Stimulated activated memory B cell treated with anti-CD40 and anti-IgM and Interleukin-4, amounts not matched to agents 10 μg/mL and 1 μg/mL and 100 μg/mL, for 72 hours (primary cell): ENCODE results near the gene RBP3.
"Not testable (repeated sequence)": the region's sequence is repeated elsewhere in the genome, so short reads cannot be mapped to it uniquely, and the experiment has no call there.

Experiments used
- ATAC-seq: fragments of 150-1000 bp; cut with Tn5 transposase; 2 replicates; pipeline ENCODE4 v1.10.0; 2021
- H3K27ac Mint-ChIP-seq: one replicate; pipeline ENCODE4 v1.8.0; 2022; ENCODE audit warnings: mild to moderate bottlenecking, mixed read lengths
- H3K27me3 Mint-ChIP-seq: one replicate; pipeline ENCODE4 v1.8.0; 2022; ENCODE audit warnings: mixed read lengths
- H3K36me3 Mint-ChIP-seq: one replicate; pipeline ENCODE4 v1.8.0; 2022; ENCODE audit warnings: mixed read lengths
- H3K4me1 Mint-ChIP-seq: one replicate; pipeline ENCODE4 v1.8.0; 2022; ENCODE audit warnings: mixed read lengths
- H3K4me3 Mint-ChIP-seq: one replicate; pipeline ENCODE4 v1.8.0; 2022; ENCODE audit warnings: mild to moderate bottlenecking, moderate library complexity, mixed read lengths
- H3K9me3 Mint-ChIP-seq: one replicate; pipeline ENCODE4 v1.8.0; 2022; ENCODE audit warnings: mixed read lengths

Gene RBP3

DNA sequence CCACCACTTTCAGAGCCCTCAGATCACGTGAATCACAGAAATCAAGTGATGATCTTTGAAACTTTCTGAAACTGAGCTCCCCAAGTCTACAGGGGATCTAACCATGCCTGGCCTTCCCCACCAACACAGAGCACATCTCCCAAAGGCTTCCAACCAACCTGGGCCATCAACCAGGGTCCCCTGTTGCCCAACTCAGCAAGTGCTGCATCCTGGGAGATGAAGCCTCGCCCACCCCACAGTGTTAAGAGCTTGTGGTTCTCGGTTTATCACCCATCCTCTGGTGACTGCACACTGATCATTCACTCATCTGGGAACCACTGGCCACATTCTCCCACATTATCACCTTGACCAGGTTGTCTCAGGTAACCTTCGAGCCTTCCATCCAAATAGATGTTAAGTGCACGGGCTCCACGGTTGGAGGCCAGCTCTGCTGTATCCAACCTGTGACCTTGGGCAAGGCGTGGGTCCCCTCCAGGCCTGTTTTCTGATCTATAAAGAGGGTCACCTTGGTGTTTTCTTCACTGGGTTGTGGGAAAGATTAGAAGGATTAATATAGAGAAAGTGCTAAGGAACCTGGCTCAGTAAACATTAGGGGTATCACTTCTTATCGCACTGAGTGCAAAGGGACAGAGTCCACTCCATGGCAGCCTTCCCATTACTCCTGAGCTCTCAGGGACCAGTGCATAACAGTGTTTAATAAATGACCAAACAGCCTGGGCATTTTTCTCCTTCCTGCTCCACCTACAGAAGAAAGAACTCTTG is 32.4 kb downstream of the RBP3 start:
- peaks cover 23% of the 10 kb centered on the region for H3K4me1 Mint-ChIP-seq

DNA sequence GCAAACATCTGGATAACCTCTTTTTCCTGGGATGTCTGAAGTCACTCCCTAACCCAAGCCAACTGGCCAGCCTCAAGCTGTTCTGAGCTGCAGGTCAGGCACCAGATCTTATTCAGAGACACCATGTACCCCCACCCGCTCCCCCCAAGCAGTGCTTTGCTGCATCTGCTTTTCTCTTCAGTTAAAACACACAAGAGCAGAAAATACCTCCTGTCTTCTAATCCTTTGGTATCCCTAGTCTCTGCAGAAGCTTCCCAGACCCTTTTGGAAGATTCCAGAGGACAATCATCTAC is 32.9 kb downstream of the RBP3 start:
- no peak overlapping the region for H3K4me3 Mint-ChIP-seq
- no peaks in the 10 kb centered on the region for H3K9me3 Mint-ChIP-seq
- peaks cover 23% of the 10 kb centered on the region for H3K4me1 Mint-ChIP-seq
- no peaks in the 10 kb centered on the region for H3K36me3 Mint-ChIP-seq
- H3K27me3 Mint-ChIP-seq, result peaks cover 86% of the 10 kb centered on the region
- H3K27ac Mint-ChIP-seq, result no peak overlapping the region
- no peak for ATAC-seq

More for the DNA sequence above, 32.4 kb downstream of the RBP3 start:
- Mint-ChIP-seq H3K36me3 (no peaks in the 10 kb centered on the region), H3K27ac (no peak overlapping the region), H3K4me3 (no peak overlapping the region), H3K27me3 (peaks cover 86% of the 10 kb centered on the region), H3K9me3 (no peaks in the 10 kb centered on the region)
- ATAC-seq, result no peak

DNA sequence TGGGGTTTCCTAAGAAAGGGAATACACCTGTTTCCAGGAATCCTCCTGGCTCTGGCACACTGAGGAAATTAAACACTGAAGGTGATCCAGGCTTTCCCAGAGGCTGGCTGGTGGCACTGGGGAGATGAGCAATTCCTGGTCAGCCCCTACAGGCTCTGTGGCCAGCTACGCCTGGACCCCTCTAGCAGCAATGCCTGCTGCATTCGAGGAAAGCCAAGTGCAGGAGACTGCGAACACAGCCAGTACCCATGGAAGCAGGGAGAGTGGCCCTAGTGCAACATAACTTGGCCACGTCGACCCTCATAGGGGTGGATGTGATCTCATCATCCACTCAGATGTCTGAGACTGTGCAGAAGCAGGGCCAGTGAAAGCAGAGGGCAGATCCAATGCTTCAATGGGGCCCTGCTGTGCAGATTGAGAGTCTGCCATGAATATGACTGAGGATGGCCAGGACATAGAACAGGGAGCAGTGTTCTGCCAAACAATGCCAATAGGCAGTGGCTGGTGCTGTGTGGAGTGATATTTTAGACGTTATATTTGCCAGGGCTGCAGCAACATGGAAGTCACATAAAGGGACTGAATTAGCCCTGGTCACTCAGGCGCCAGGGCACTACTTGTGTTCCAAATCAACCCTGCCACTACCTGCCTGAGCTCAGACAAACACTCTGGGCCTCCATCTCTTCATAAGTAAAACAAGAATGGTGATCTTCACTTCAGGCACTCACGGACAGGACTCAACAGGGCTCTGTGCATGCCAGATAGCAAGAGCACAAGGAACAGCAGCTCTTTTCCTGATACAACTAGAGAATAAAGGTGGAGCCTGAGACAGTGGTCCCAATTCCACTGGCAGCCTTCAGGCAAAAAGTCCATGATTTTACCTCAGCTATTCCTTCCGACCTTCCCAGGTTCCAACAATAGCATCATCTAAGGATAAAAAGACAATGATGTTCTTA is 33.5 kb downstream of the RBP3 start:
- Mint-ChIP-seq H3K27me3 (peaks cover 85% of the 10 kb centered on the region), H3K9me3 (no peaks in the 10 kb centered on the region), H3K4me1 (peaks cover 23% of the 10 kb centered on the region), H3K36me3 (no peaks in the 10 kb centered on the region), H3K4me3 (no peak overlapping the region), H3K27ac (no peak overlapping the region)
- ATAC-seq, result no peak

DNA sequence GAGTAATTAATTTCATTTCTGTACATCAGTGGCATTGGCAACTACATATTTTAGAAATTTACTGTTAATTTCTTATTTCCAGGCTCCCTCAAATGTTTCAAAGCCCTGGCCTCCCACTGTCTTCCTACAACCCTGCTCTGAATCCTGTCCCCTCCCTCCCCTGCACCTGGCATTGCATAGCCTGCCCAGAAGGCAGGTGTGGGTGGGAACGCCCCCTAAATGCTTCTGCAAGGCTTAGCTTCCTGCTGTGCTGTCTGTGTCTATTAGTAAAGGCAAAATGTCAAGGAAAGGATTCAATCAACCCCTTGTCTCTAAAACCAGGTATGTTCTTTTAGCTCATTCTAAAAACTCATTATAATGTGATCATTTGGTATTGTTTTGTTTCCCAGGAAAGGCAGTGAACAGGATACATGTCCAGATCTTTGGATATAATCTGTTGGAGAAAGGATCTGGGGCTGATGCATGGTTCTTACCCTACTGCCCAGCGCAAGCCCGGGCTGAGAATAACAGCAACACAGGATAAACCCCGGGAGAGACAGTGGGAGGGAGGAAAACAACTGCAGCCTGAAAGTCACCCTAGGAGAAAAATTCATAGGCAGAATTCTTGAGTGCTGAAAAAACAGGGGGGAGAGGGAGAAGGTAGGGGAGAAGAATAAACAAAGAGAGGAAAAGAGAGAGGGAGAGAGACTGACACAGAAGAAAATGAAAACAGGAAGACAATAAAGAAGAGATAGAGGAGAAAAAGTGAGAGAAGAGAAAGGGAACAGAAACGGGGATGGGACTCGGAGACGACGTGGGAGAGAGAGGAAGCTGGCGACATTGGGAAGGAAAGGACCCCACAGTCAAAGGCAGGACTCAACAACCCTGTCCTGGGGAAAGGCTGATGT is 35.3 kb downstream of the RBP3 start:
- H3K4me1 Mint-ChIP-seq, result peaks cover 17% of the 10 kb centered on the region
- H3K9me3 Mint-ChIP-seq, result peaks cover 13% of the 10 kb centered on the region
- no peak overlapping the region for H3K27ac Mint-ChIP-seq
- H3K27me3 Mint-ChIP-seq, result peaks cover 77% of the 10 kb centered on the region
- no peak for ATAC-seq
- peak overlapping the region; percentile 67 for H3K4me3 Mint-ChIP-seq
- H3K36me3 Mint-ChIP-seq, result no peaks in the 10 kb centered on the region

DNA sequence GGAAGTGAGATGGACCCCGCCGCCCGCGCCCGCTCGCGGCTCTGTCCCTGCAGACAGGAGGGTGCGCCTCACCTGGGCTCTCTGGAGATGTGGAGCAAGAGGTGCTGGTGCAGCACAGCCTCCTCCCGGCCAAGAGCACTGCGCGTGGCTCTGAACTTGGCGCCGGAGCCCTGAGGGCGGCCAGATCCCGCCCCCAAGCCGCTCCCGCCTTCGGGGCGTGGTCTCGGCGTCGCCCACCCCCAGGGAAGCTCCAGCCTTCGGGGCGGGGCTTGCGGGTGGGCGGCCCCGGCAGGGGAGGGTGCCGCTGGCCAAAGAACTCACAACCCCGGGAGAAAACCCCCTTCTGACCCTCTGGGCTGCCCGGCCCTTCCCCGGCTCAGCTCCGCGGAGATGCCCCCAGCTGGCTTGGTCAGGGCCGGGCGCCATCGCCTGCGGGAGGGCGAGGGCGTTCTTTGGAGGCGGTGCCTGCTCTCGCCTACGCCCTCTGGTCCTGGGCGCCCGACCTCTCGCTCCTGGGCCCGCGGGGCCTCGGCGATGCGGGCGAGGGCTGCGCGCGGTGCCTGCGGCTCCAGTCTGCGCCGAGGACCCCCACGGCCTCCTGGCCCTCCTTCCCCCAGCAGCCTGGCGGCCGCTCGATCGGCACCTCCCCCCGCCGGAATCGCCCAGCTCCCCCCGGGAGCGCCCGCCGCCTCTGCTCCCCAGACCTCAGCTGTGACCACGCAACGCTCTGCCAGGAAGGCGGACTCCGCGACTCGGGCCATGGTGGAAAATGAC is 36.2 kb downstream of the RBP3 start, which contains the start of gene ZNF488:
Gene ZNF488 (minus strand): TSS at position 146 of the 774 bp plus-strand sequence. CDS start 15,464 bp downstream, outside the sequence.
- no peak within 1 kb of the TSS for H3K27ac Mint-ChIP-seq
- peak within 1 kb of the TSS; percentile 67 for H3K4me3 Mint-ChIP-seq
- H3K27me3 Mint-ChIP-seq, result peaks cover 70% of the 10 kb centered on the region
- peaks cover 17% of the 10 kb centered on the region for H3K4me1 Mint-ChIP-seq
- H3K36me3 Mint-ChIP-seq, result no peaks in the 10 kb centered on the region
- peak; percentile 89 for ATAC-seq
- peaks cover 19% of the 10 kb centered on the region for H3K9me3 Mint-ChIP-seq

DNA sequence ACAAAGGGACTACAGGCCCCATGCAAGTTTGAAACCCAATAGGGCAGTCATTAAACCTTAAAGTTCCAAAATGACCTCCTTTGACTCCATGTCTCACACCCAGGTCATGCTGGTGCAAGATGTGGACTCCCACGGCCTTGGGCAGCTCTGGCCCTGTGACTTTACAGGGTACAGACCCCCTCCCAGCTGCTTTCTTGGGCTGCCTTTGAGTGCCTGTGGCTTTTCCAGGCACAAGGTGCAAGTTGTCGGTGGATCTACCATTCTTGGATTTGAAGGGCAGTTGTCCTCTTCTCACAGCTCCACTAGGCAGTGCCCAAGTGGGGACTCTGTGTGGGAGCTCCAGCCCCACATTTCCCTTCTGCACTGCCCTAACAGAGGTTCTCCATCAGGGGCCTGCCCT is 37.9 kb downstream of the RBP3 start:
- H3K36me3 Mint-ChIP-seq, H3K4me3 Mint-ChIP-seq, H3K27ac Mint-ChIP-seq, ATAC-seq: not testable (repeated sequence)
- Mint-ChIP-seq H3K27me3 (peaks cover 52% of the 10 kb centered on the region), H3K4me1 (peaks cover 17% of the 10 kb centered on the region), H3K9me3 (peaks cover 22% of the 10 kb centered on the region)

DNA sequence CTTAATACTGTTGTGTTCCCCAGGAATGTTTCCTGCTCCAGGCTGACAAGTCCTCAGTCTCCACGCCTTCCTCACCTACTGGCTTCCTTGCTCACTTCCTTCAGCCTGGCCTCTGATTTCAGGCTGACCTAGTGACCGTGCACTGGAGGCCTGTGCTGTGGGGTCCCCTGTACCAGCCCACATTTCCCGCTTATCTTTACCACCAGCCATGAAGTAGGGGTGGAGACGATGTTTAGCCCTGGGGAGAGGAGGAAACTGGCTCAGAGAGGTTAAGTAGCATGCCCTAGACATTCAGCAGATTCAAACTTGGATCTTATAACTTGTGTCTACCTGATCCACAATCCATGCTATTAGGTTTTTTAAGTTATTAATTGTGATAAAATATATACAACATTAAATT is 40.7 kb downstream of the RBP3 start:
- no peaks in the 10 kb centered on the region for H3K36me3 Mint-ChIP-seq
- peaks cover 54% of the 10 kb centered on the region for H3K27me3 Mint-ChIP-seq
- no peak overlapping the region for H3K4me3 Mint-ChIP-seq
- H3K27ac Mint-ChIP-seq, result no peak overlapping the region
- peaks cover 22% of the 10 kb centered on the region for H3K9me3 Mint-ChIP-seq
- peaks cover 9% of the 10 kb centered on the region for H3K4me1 Mint-ChIP-seq
- no peak for ATAC-seq

DNA sequence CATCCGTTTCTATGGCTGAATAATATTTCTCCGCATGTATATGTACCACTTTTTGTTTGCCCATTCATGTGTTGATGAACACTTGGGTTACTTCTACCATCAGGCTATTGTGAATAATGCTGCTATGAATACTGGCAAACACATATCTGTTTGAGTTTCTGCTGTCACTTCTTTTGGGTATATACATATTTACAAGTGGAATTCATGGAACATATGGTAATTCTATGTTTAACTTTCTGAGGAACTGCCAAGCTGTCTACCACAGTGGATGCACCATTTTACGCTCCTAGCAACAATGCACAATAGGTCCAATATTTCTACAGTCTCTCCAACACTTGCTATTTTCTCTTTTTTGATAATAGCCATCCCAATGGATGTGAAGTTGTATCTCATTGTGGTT is 41.5 kb downstream of the RBP3 start:
- Mint-ChIP-seq H3K36me3 (no peaks in the 10 kb centered on the region), H3K9me3 (peaks cover 22% of the 10 kb centered on the region), H3K4me3 (no peak overlapping the region), H3K27ac (no peak overlapping the region), H3K4me1 (peaks cover 5% of the 10 kb centered on the region), H3K27me3 (peaks cover 56% of the 10 kb centered on the region)
- ATAC-seq, result no peak

DNA sequence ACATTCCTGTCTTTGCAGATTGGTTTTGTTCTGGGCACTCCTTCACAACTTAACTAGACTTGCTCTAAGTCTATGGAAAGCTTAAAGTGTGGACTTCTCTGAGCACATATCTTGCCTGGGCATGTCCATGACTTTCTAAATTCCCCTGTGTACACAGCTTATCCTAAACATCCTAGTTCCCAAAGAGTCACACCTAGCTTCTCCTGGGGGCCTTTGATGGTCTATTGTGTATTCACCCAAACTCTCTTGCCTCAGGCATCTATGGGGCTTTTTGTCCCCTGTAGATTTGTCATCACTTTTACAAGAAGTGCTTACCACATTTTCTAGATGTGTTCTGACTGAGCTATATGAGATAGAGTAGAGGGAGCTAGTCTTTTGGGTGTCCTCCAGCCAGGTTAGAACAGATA is 48.2 kb downstream of the RBP3 start:
- Mint-ChIP-seq H3K36me3 (no peaks in the 10 kb centered on the region), H3K4me1 (no peaks in the 10 kb centered on the region), H3K27me3 (peaks cover 69% of the 10 kb centered on the region), H3K4me3 (no peak overlapping the region), H3K27ac (no peak overlapping the region), H3K9me3 (no peaks in the 10 kb centered on the region)
- no peak for ATAC-seq

DNA sequence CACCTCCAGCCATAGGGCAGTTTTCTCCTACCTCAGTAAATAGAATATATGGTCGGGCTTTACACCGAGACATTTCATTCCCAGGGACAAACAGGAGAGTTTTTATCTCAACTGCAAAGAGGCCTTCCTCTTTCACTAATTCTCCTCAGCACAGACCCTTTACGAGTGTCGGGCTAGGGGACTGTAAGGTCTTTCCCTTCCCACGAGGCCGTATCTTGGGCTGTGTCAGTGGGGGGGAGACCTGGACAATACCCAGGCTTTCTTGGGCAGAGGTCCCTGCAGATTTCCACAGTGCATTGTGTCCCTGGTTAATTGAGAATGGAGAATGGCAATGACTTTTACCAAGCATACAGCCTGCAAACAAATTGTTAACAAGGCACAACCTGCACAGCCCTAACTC is 49.1 kb downstream of the RBP3 start:
- no peak for ATAC-seq
- Mint-ChIP-seq H3K27ac (no peak overlapping the region), H3K4me1 (no peaks in the 10 kb centered on the region), H3K9me3 (no peaks in the 10 kb centered on the region), H3K36me3 (no peaks in the 10 kb centered on the region), H3K27me3 (peaks cover 72% of the 10 kb centered on the region), H3K4me3 (no peak overlapping the region)

DNA sequence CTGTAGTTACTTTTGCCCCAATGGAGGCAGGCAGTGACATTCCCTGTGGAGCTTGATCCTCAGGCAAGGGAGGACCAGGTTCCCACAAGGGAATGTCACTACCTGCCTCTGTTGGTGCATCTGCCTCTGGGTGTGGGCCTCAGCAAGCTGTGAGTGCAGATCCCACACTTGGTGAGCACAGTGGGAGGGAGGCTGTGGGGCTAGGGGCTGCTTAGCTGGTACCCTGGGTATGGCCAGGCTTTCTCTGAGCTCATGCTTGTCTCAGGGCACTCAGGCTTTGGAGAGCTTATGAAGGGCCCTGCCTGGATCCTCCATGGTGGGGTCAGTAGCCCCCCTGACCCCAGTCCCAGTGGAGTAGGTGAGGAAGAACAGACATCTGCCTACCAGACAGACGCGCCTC is 52.1 kb downstream of the RBP3 start:
- no peak overlapping the region for H3K4me3 Mint-ChIP-seq
- ATAC-seq, result no peak
- no peaks in the 10 kb centered on the region for H3K36me3 Mint-ChIP-seq
- H3K27me3 Mint-ChIP-seq, result peaks cover 61% of the 10 kb centered on the region
- H3K4me1 Mint-ChIP-seq, result no peaks in the 10 kb centered on the region
- no peak overlapping the region for H3K27ac Mint-ChIP-seq
- no peaks in the 10 kb centered on the region for H3K9me3 Mint-ChIP-seq

DNA sequence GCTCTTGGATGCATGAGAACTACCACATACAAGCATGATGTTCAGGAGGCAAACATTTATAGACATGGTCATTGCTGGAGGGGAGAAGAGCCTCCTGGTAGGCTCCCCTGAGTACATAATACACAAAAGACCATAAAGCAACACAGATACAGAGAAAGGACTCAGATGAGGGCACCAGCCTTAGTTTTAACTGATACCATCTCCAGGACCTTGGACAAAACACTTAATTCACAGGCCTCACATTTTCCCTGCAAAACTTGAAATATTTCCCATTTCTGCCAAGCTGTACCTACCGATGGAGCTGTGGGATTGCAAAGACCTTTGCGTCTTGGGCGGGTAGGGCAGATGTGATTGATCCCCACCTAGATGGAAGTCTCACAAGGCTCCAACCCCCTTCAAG is 52.6 kb downstream of the RBP3 start:
- Mint-ChIP-seq H3K27me3 (peaks cover 55% of the 10 kb centered on the region), H3K27ac (no peak overlapping the region), H3K4me1 (no peaks in the 10 kb centered on the region), H3K4me3 (no peak overlapping the region), H3K36me3 (no peaks in the 10 kb centered on the region), H3K9me3 (no peaks in the 10 kb centered on the region)
- ATAC-seq, result no peak

DNA sequence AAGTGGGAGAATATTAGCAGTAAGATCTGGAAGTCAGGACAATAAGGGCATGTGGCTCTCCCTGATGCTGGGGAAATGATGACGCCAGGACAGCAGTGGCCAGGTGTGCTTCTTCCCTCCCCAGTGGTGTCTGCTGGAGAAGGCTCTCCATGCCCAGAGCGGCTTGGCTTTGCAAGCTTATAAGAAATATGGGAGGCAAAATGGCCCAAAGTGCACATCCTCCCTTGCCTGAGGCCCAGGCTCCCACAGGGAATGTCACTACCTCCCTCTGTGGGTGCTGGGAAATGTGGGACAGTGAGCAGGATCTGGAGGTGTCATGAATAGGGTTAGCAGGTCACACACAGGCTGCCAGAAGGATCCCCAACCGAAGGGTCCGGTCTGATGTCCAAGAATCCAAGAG is 53.0 kb downstream of the RBP3 start:
- ATAC-seq, result no peak
- H3K27ac Mint-ChIP-seq, result no peak overlapping the region
- H3K9me3 Mint-ChIP-seq, result no peaks in the 10 kb centered on the region
- no peaks in the 10 kb centered on the region for H3K36me3 Mint-ChIP-seq
- H3K4me1 Mint-ChIP-seq, result no peaks in the 10 kb centered on the region
- peaks cover 51% of the 10 kb centered on the region for H3K27me3 Mint-ChIP-seq
- no peak overlapping the region for H3K4me3 Mint-ChIP-seq

DNA sequence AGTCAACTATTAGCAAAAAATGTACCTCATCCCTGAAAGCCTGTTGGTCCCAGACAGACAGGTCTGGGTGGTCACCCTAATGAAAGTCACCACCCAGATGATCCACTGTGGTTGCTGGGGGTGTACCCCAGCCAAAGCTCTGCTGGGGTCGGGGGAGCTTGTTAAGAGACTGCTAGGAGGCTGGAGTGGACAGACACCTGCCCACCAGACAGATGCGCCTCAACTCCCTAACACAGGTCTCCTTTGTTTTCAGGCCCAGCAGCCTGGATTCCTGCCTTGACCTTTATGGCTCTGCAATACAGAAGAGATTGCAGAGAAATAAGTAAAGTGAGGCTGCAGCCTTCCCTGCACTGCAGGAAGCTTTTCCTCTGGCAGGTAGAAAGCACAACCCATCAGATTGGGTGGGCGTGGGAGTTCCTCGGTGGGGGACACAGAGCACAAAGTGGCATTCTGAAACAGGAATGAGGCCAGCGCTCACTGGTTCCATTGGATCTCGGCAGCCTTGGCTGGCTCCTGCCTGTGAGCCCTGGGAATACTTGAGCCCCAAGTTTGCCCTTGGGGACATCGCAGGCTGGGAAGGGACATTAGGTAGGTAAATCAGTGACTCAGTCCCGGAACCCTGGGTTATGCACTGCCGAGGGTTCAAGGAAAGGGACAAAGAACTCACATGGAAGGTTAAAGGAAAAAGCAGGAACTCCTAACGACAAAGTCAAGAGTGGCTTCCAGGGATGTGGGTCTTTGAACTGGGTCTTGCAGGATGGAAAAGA is 53.9 kb downstream of the RBP3 start:
- Mint-ChIP-seq H3K4me3 (no peak overlapping the region), H3K4me1 (no peaks in the 10 kb centered on the region), H3K27me3 (peaks cover 43% of the 10 kb centered on the region), H3K9me3 (no peaks in the 10 kb centered on the region), H3K36me3 (no peaks in the 10 kb centered on the region), H3K27ac (no peak overlapping the region)
- ATAC-seq, result no peak
